Prostate gland (tissue), 2 donors: ENCODE measurements around the gene EML4. TPM values are rescaled to one million over a fixed set of nuclear protein-coding genes. Genes with fewer than 3 reads are reported as not detected.

Source experiments
- DNase-seq: peaks from one replicate; pipeline ENCODE4 v3.0.0-alpha.2; 2019; ENCODE audit warnings: low spot score
- H3K27ac ChIP-seq, 2 donors: fragments of 200-600 bp; sonication (generic); 2 replicates each; pipeline ENCODE4 v1.5.1; 2017 to 2019
- H3K27me3 ChIP-seq: fragments of 200-600 bp; sonication (generic); replicated peaks from 2 replicates; pipeline ENCODE4 v1.5.1; 2019; ENCODE audit not compliant: insufficient read depth
- H3K36me3 ChIP-seq, 2 donors: fragments of 200-600 bp; sonication (generic); 1 replicate in 1 of 2; 2 replicates in 1 of 2; pipeline versions ENCODE4 v1.5.1 to v1.8.1; 2017 to 2019
- H3K4me1 ChIP-seq: fragments of 200-600 bp; sonication (generic); replicated peaks from 2 replicates; pipeline ENCODE4 v1.5.1; 2019
- H3K4me3 ChIP-seq, 2 donors: fragments of 200-600 bp; sonication (generic); 2 replicates each; pipeline ENCODE4 v1.5.1; 2017 to 2019
- H3K9me3 ChIP-seq: fragments of 200-600 bp; sonication (generic); 2 replicates; pipeline ENCODE4 v1.5.1; 2017
- POLR2A ChIP-seq: fragments of 450-650 bp; IDR thresholded peaks from one replicate; pipeline ENCODE4 v1.6.1; 2016; ENCODE audit warnings: antibody characterized with exemption, mild to moderate bottlenecking
- POLR2AphosphoS5 ChIP-seq: sonication (generic); formaldehyde crosslinking; IDR thresholded peaks from one replicate; pipeline ENCODE4 v1.6.1; 2017; ENCODE audit warnings: antibody characterized with exemption
- WGBS: methylation state at CpG from one replicate; pipeline ENCODE4 v1.1.5; 2018; 5-methylcytosine and 5-hydroxymethylcytosine counted together
- intact Hi-C: fragments of 100-400 bp; cut with DNase I; formaldehyde crosslinking; loops from one replicate; pipeline ENCODE4 v1.14.2; 2022
- total RNA-seq, 2 donors: library from RNA; depleted of rRNA; stranded (reverse); fragments of >200 nt; gene quantifications; one replicate each; pipeline ENCODE4 v1.1.0, GENCODE V29; 2016
- TF ChIP-seq, protein P1 (sequence below), 4 experiments: fragments of 200-600 bp in 2 of 4; fragments of 450-650 bp in 2 of 4; sonication (generic) in 2 of 4; IDR thresholded peaks; 1 replicate in 3 of 4; 2 replicates in 1 of 4; pipeline ENCODE4 v1.5.1; 2016 to 2019; ENCODE audit warnings: antibody characterized with exemption in 4 of 4, mild to moderate bottlenecking in 2 of 4, moderate library complexity in 2 of 4

EML4 gene
- total RNA-seq, 2 donors from 2014 or later = 26.3 to 38.2 TPM

GRCh38 chr2:42307180-42307579 is 138.0 kb downstream of the EML4 start:
- no peaks in the 10 kb centered on the region for H3K36me3 ChIP-seq
- intact Hi-C loops = no loop called here

DNA sequence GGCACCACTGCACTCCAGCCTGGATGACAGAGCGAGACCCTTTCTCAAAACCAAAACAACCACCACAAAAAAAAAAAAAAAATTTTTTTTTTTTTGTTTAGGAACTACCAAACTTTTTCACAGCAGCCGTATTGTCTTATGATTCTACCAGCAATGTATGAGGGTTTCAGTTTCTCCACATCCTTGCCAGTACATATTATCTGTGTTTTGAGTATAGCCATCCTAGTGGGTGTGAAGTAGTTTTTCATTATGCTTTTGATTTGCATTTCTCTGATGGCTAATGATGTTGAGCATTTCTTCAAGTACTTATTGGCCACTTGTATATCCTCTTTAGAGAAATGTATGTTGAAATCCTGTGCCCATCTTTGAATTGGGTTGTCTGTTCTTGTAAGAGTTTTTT is 140.2 kb downstream of the EML4 start:
- Histone ChIP-seq H3K4me1 (no peaks in the 10 kb centered on the region), H3K4me3 (no peak overlapping the region), H3K36me3 (no peaks in the 10 kb centered on the region), H3K9me3 (no peaks in the 10 kb centered on the region), H3K27me3 (no peaks in the 10 kb centered on the region), H3K27ac (no peak overlapping the region)
- TF ChIP-seq POLR2AphosphoS5 = no peak
- TF ChIP-seq, protein P1, sequence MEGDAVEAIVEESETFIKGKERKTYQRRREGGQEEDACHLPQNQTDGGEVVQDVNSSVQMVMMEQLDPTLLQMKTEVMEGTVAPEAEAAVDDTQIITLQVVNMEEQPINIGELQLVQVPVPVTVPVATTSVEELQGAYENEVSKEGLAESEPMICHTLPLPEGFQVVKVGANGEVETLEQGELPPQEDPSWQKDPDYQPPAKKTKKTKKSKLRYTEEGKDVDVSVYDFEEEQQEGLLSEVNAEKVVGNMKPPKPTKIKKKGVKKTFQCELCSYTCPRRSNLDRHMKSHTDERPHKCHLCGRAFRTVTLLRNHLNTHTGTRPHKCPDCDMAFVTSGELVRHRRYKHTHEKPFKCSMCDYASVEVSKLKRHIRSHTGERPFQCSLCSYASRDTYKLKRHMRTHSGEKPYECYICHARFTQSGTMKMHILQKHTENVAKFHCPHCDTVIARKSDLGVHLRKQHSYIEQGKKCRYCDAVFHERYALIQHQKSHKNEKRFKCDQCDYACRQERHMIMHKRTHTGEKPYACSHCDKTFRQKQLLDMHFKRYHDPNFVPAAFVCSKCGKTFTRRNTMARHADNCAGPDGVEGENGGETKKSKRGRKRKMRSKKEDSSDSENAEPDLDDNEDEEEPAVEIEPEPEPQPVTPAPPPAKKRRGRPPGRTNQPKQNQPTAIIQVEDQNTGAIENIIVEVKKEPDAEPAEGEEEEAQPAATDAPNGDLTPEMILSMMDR (IDR thresholded peaks at IDR 0.05) = no peak
- no peak for TF ChIP-seq POLR2A
- no peak for DNase-seq
- intact Hi-C loops = no loop called here
- 96% methylated on average over 2 of the region's 2 CpGs for WGBS

More at GRCh38 chr2:42307180-42307579, 138.0 kb downstream of the EML4 start:
- H3K27ac ChIP-seq = no peak overlapping the region
- no peaks in the 10 kb centered on the region for H3K9me3 ChIP-seq
- no peaks in the 10 kb centered on the region for H3K27me3 ChIP-seq
- H3K4me3 ChIP-seq = no peak overlapping the region
- no peaks in the 10 kb centered on the region for H3K4me1 ChIP-seq
- no peak for TF ChIP-seq POLR2A
- no peak for TF ChIP-seq POLR2AphosphoS5
- TF ChIP-seq, protein P1 (IDR thresholded peaks at IDR 0.05) = no peak
- no peak for DNase-seq

GRCh38 chr2:42310007-42310515 is 140.9 kb downstream of the EML4 start:
- 100% methylated on average over 1 of the region's 1 CpG for WGBS
- TF ChIP-seq POLR2A = no peak
- TF ChIP-seq POLR2AphosphoS5 = no peak
- TF ChIP-seq, protein P1 (IDR thresholded peaks at IDR 0.05) = no peak
- H3K4me3 ChIP-seq = no peak overlapping the region
- no peaks in the 10 kb centered on the region for H3K9me3 ChIP-seq
- no peaks in the 10 kb centered on the region for H3K27me3 ChIP-seq
- intact Hi-C loops = no loop called here
- no peak overlapping the region for H3K27ac ChIP-seq
- no peak for DNase-seq
- no peaks in the 10 kb centered on the region for H3K4me1 ChIP-seq
- H3K36me3 ChIP-seq = no peaks in the 10 kb centered on the region

DNA sequence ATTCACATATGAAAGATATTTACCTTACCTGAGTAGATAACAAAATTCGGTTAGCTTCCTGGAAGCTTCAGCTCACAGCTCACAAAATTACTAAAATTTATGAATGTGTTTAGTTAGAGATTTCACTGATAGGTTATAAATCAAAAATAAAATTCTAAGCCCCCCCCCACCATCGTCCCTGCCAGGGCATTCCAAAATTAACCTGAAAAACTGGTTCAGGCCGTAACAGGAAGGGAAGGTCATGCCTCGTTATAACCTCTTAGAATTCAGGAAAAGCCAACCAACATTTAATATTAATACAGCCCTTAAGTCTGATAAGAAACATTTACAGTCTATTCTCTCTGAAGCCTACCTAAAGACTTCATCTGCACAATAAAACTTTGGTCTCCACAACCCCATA is 143.0 kb downstream of the EML4 start:
- Histone ChIP-seq H3K4me1 (no peaks in the 10 kb centered on the region), H3K27ac (no peak overlapping the region), H3K4me3 (no peak overlapping the region), H3K9me3 (no peaks in the 10 kb centered on the region), H3K27me3 (no peaks in the 10 kb centered on the region), H3K36me3 (no peaks in the 10 kb centered on the region)
- no peak for DNase-seq
- TF ChIP-seq, protein P1 (IDR thresholded peaks at IDR 0.05) = no peak
- TF ChIP-seq POLR2A (no peak), POLR2AphosphoS5 (no peak)
- WGBS = 31% methylated on average over 4 of the region's 4 CpGs
- intact Hi-C loops = no loop called here

DNA sequence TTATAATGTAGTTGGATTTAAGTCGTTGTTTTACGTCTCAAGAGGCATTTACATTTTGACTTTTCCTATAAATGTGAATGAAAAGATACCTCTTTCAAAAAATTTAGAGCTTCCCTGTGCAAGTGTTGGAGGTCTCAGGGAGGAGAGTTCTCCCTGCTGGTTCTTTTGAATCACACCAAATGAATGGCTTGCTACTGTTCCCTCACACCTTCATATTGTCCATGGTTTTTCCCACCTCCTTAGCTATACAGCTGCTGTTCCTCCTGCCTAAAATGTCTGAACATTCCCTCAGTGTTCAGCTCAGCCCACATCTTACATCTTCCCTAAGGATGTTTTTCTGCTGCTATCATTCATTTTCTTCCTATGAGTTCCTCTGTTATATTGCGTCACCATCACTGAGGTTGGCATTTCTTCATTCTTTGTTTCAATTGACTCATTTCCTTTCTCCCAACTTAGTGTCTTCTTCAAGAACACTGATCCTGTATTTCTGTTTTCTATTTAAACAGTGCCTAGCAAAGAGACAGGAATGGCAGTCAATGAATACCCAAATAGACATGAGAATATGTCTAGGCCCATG is 145.8 kb downstream of the EML4 start:
- no peaks in the 10 kb centered on the region for H3K9me3 ChIP-seq
- no peaks in the 10 kb centered on the region for H3K36me3 ChIP-seq
- H3K4me3 ChIP-seq = no peak overlapping the region
- H3K27me3 ChIP-seq = no peaks in the 10 kb centered on the region
- 92% methylated on average over 3 of the region's 3 CpGs for WGBS
- H3K27ac ChIP-seq = no peak overlapping the region
- DNase-seq = no peak
- H3K4me1 ChIP-seq = no peaks in the 10 kb centered on the region
- TF ChIP-seq, protein P1 (IDR thresholded peaks at IDR 0.05) = no peak
- TF ChIP-seq POLR2A (no peak), POLR2AphosphoS5 (no peak)
- intact Hi-C loops = no loop called here
